ENCODE data around the gene ADCY10. TPM values are rescaled to one million over a fixed set of nuclear protein-coding genes. Genes with fewer than 3 reads are reported as not detected.
"Not testable (repeated sequence)": the region's sequence is repeated elsewhere in the genome, so short reads cannot be mapped to it uniquely, and the experiment has no call there.

Gene ADCY10
- total RNA-seq, 2 donors from 2014 or later, result 0.05 to 1.4 TPM

DNA sequence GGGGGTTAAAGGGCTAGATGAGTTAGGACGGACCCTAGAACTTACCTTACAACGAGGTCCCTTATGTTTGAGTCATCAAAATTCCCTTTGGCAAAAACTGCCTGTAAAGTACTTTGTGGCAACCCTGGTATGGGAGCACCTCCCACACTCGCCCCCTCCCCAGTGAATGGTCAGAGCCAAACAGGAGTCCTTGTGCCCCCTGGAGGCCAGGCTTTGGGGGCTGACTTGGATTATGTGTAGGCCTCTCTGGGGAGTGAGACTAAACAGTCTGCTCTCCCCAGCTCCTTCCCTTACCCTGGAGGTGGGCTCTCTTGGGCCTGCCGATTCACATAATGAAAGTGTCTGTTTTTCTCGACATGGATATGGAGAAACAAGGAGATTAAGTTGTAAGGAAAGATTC lies 81.2 kb downstream of the ADCY10 start:
- Histone ChIP-seq H3K36me3 (no peaks in the 10 kb centered on the region), H3K27me3 (replicated peaks; ENCODE audit: insufficient read depth) (no peaks in the 10 kb centered on the region), H3K4me1 (replicated peaks) (no peaks in the 10 kb centered on the region), H3K27ac (no peak overlapping the region), H3K9me3 (no peaks in the 10 kb centered on the region), H3K4me3 (no peak overlapping the region)
- no peak for DNase-seq (ENCODE audit: low spot score)
- TF ChIP-seq, protein P1, sequence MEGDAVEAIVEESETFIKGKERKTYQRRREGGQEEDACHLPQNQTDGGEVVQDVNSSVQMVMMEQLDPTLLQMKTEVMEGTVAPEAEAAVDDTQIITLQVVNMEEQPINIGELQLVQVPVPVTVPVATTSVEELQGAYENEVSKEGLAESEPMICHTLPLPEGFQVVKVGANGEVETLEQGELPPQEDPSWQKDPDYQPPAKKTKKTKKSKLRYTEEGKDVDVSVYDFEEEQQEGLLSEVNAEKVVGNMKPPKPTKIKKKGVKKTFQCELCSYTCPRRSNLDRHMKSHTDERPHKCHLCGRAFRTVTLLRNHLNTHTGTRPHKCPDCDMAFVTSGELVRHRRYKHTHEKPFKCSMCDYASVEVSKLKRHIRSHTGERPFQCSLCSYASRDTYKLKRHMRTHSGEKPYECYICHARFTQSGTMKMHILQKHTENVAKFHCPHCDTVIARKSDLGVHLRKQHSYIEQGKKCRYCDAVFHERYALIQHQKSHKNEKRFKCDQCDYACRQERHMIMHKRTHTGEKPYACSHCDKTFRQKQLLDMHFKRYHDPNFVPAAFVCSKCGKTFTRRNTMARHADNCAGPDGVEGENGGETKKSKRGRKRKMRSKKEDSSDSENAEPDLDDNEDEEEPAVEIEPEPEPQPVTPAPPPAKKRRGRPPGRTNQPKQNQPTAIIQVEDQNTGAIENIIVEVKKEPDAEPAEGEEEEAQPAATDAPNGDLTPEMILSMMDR (IDR thresholded peaks at IDR 0.05), result no peak
- TF ChIP-seq POLR2A (IDR thresholded peaks at IDR 0.05) (no peak), POLR2AphosphoS5 (IDR thresholded peaks at IDR 0.05) (no peak)
- intact Hi-C loops (cut with DNase I), result no loop called here
- WGBS, result 87% methylated on average over 5 of the region's 5 CpGs

DNA sequence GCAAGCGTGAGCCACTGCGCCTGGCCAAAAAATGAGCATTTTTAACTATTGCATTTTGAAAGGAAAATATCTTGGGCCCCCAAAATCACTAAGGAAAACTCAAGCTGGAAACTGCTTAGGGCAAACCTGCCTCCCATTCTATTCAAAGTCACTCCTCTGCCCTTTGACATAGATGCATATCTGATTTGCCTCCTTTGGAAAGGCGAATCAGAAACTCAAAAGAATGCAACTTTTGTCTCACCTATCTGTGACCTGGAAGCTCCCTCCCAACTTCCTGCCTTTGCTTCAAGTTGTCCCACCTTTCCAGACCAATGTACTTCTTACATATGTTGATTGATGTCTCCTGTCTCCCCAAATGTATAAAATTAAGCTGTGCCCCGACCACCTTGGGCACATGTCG lies 83.3 kb downstream of the ADCY10 start:
- H3K4me3 ChIP-seq; H3K36me3 ChIP-seq; H3K27me3 ChIP-seq (replicated peaks; ENCODE audit: insufficient read depth); H3K4me1 ChIP-seq (replicated peaks); DNase-seq (ENCODE audit: low spot score); H3K9me3 ChIP-seq; H3K27ac ChIP-seq; intact Hi-C loops (cut with DNase I): not testable (repeated sequence)
- WGBS, result 81% methylated on average over 5 of the region's 5 CpGs

DNA sequence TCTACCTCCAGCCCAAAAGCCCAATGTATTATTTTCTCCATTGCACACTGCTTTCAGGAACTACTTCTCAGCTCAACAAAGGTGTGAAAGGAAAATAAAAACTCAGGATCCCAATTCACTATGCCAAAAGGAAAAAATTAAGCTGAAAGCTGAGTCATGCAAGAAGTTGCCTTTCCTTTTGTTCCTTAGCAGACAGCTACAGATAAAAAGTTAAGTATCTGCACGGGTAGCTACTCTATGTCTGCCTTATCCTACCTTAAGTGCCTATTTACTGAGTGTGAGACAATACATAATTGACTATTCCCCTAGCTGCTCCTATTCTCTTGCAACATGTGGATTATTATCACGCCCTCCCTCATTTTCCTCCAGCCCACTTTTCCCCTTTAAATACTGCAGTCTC lies 84.1 kb downstream of the ADCY10 start:
- no peak overlapping the region for H3K27ac ChIP-seq
- DNase-seq (ENCODE audit: low spot score), result no peak
- 54% methylated on average over 2 of the region's 2 CpGs for WGBS
- intact Hi-C loops (cut with DNase I), result no loop called here
- no peaks in the 10 kb centered on the region for H3K9me3 ChIP-seq
- no peaks in the 10 kb centered on the region for H3K36me3 ChIP-seq
- no peak overlapping the region for H3K4me3 ChIP-seq
- H3K27me3 ChIP-seq (replicated peaks; ENCODE audit: insufficient read depth), result no peaks in the 10 kb centered on the region
- no peaks in the 10 kb centered on the region for H3K4me1 ChIP-seq (replicated peaks)
- TF ChIP-seq, protein P1 (IDR thresholded peaks at IDR 0.05), result no peak

DNA sequence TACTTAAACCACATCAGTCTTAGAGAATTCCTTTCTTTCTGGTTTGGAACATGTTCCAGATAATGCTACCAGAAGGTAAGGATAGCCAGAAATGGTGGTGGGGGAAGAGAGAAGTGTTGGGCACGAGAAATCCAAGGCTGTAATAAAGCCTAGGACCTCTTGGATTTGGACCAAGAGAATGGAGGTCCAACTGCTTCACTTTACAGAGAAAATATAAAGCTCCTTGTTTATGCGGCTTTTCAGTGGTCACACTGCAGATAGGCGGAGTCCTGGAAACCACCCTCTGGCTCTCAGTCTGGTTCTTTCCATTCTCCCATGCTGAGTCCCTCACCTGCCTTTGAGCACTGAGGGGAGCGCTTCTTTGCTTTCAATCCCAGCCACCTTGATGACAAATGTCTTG lies 87.8 kb downstream of the ADCY10 start:
- no peaks in the 10 kb centered on the region for H3K4me1 ChIP-seq (replicated peaks)
- no peak overlapping the region for H3K27ac ChIP-seq
- H3K9me3 ChIP-seq, result no peaks in the 10 kb centered on the region
- no peaks in the 10 kb centered on the region for H3K36me3 ChIP-seq
- DNase-seq (ENCODE audit: low spot score), result no peak
- TF ChIP-seq POLR2A (IDR thresholded peaks at IDR 0.05) (no peak), POLR2AphosphoS5 (IDR thresholded peaks at IDR 0.05) (no peak)
- TF ChIP-seq, protein P1 (IDR thresholded peaks at IDR 0.05), result no peak
- no peaks in the 10 kb centered on the region for H3K27me3 ChIP-seq (replicated peaks; ENCODE audit: insufficient read depth)
- WGBS, result 83% methylated on average over 4 of the region's 4 CpGs
- H3K4me3 ChIP-seq, result no peak overlapping the region
- intact Hi-C loops (cut with DNase I), result no loop called here

DNA sequence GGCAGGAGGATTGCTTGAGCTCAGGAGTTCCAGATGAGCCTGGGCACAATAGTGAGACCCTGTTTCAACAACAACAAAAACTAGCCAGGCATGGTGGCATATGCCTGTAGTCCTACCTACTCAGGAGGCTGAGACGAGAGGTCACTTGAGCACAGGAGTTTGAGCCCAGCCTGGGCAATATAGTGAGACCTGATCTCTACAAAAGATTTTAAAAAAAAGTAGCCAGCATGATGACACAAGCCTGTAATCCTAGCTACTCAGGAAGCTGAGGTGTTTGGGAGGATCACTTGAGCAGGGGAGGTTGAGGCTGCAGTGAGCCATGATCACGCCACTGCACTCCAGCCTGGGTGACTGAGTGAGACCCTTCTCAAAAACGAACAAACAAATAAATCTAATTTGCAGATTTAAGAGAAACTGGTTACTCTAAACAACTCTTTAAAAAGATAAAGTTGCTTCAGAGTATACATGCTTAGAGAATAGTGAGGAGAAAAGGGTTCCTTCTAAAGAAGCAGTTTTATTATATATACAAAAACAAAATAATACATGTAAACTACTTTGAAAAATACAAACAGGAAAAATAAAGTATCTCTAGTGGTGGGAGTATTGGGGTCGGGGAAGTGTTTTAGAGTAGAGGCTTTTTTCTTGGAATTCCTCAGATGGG lies 88.4 kb downstream of the ADCY10 start:
- no peak overlapping the region for H3K4me3 ChIP-seq
- H3K27ac ChIP-seq, result no peak overlapping the region
- whole genome bisulfite sequencing, result 86% methylated on average over 4 of the region's 4 CpGs
- no peaks in the 10 kb centered on the region for H3K27me3 ChIP-seq (replicated peaks; ENCODE audit: insufficient read depth)
- no peaks in the 10 kb centered on the region for H3K4me1 ChIP-seq (replicated peaks)
- no peaks in the 10 kb centered on the region for H3K36me3 ChIP-seq
- intact Hi-C loops (cut with DNase I), result no loop called here
- DNase-seq (ENCODE audit: low spot score), result no peak
- H3K9me3 ChIP-seq, result no peaks in the 10 kb centered on the region
- TF ChIP-seq POLR2AphosphoS5 (IDR thresholded peaks at IDR 0.05), result no peak

DNA sequence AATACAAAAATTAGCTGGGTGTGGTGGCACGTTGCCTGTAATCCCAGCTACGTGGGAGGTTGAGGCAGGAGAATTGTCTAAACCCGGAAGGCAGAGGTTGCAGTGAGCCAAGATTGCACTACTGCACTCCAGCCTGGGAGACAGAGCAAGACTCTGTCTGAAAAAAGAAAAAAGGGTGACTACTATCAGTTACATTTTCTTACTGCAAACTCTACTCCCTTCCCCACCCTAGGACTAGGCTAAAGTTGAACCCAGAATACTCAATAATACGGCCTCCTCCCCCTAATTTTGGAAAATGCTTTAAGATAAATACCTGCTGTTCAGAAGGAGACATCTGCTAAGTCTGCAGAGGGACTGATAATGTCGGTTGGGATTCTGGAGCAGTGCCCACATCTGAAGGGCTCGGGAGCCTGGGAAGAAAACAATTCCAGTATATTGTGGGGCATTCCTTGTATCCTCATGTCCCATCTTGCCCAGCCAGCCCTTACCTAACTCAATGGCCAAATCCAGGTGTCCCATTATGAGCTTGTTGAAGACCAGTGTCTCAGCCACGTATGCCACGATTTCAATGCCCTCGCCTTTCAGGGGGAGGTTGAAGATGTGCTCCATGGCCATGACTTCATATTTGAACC lies 89.7 kb downstream of the ADCY10 start:
- H3K36me3 ChIP-seq, result no peaks in the 10 kb centered on the region
- H3K27ac ChIP-seq, result no peak overlapping the region
- intact Hi-C loops (cut with DNase I), result no loop called here
- no peaks in the 10 kb centered on the region for H3K9me3 ChIP-seq
- TF ChIP-seq POLR2AphosphoS5 (IDR thresholded peaks at IDR 0.05) (no peak), POLR2A (IDR thresholded peaks at IDR 0.05) (no peak)
- TF ChIP-seq, protein P1 (IDR thresholded peaks at IDR 0.05), result no peak
- H3K4me3 ChIP-seq, result no peak overlapping the region
- DNase-seq (ENCODE audit: low spot score), result no peak
- whole genome bisulfite sequencing, result 48% methylated on average over 9 of the region's 9 CpGs
- no peaks in the 10 kb centered on the region for H3K4me1 ChIP-seq (replicated peaks)
- H3K27me3 ChIP-seq (replicated peaks; ENCODE audit: insufficient read depth), result no peaks in the 10 kb centered on the region
